H7 (cell line): Measurements from ENCODE around the gene ADAM12. TPM values are rescaled to one million over a fixed set of nuclear protein-coding genes. Genes with fewer than 3 reads are reported as not detected.

Experiments
- DNase-seq: peaks from one replicate; pipeline ENCODE4 v3.0.0; 2012
- H3K27me3 ChIP-seq: 2 replicates; pipeline ENCODE4 v1.6.0; 2011; ENCODE audit warnings: mild to moderate bottlenecking, low read length; ENCODE audit not compliant: control insufficient read depth, insufficient read depth
- H3K36me3 ChIP-seq: replicated peaks from 2 replicates; pipeline ENCODE4 v1.5.1; 2011; ENCODE audit warnings: low read length; ENCODE audit not compliant: control insufficient read depth, insufficient read depth
- H3K4me3 ChIP-seq: 2 replicates; pipeline ENCODE4 v1.5.1; 2011; ENCODE audit warnings: low read depth, mild to moderate bottlenecking, control low read depth, low read length, moderate library complexity; ENCODE audit not compliant: insufficient read depth
- total RNA-seq: library from RNA; depleted of rRNA; stranded (reverse); fragments of >200 nt; shearing (Covaris generic); gene quantifications from 2 replicates; pipeline ENCODE4 v1.2.3, GENCODE V29; 2014

ADAM12 gene
- total RNA-seq, 1 experiment from 2014 or later: 0.66 TPM

DNA sequence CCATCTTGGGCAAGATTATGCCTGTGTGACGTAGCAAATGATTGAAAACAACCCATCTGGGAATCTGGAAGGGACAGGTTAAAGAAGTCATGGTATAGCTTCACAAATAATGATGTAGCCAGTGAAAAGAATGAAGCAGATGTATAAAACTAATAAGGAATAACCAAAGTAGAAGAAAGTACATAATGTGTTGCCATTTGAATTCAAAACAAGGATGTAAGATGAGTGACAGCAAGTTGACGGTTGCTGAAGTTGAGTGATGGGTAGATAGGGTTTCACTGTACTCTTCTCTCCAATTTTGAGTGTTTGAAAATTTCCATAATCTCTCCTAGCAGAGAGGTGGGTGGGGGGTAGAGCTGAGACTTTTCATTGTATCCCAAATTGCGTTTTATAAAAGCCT, 358.3 kb downstream of the ADAM12 start:
- DNase-seq: no peak
- Histone ChIP-seq H3K27me3 (no peaks in the 10 kb centered on the region), H3K4me3 (no peak overlapping the region), H3K36me3 (no peaks in the 10 kb centered on the region)

DNA sequence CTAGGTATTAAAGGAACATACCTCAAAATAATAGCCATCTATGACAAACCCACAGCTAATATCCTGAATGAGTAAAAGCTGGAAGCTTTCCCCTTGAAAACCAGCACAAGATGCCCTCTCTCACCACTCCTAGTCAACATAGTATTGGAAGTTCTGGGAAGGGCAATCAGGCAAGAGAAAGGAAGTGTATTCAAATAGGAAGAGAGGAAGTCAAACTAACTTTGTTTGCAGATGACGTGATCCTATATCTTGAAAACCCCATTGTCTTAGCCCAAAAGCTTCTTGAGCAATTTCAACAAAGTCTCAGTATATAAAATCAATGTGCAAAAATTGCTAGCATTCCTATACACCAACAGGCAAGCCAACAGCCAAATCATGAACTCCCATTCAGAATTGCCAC, 360.6 kb downstream of the ADAM12 start:
- H3K27me3 ChIP-seq: no peaks in the 10 kb centered on the region
- DNase-seq: no peak
- no peak overlapping the region for H3K4me3 ChIP-seq
- no peaks in the 10 kb centered on the region for H3K36me3 ChIP-seq

DNA sequence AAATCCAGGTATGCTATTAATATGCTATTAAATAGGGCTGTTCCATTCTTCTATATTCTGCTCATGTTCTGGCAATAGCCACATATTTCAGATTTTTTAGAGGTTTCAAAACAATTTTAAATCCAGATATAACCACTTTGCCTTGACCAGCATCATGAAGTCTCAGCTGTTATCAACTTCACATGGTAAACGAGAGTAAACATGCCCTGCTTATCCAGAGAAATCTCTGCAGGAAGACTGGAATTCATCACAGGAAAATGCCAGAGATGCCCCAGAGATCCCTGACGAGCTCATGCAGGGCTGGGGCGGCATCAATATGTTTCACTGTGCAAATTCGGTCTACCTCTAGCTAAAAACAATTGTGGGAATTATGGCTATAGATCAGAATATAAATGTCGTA, 365.4 kb downstream of the ADAM12 start:
- Histone ChIP-seq H3K27me3 (no peaks in the 10 kb centered on the region), H3K4me3 (no peak overlapping the region), H3K36me3 (no peaks in the 10 kb centered on the region)
- no peak for DNase-seq

DNA sequence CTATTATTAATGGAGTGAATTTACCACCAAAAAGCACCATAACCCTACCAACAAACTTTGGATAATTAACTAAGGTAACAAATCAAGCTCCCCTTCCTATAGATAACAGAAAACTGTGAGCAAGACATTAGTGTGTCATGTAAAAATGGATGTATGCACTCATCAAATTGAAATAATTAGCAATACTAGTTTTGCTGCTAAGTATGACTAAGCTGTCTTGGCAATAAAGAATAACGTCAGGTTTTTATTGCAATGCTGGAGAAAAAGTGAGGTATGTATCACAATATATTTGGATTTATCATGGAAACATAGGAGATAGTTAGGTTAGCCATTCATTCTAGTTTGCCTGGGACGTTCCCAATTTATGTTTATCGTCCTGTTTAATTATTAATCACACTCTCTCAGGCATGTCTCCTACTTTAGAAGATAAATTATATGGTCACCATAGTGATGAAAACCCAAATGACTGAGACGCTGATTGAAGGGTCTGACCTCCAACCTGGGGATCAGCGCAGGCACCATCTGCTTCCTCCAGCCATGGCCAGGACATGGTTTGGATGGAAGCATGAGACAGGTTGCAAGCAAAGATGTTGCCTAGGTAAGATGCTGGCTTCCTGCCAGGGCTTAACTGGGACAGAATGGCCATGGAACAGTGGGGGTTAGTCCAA, 366.3 kb downstream of the ADAM12 start:
- DNase-seq: no peak
- no peak overlapping the region for H3K4me3 ChIP-seq
- H3K27me3 ChIP-seq: no peaks in the 10 kb centered on the region
- H3K36me3 ChIP-seq: no peaks in the 10 kb centered on the region

DNA sequence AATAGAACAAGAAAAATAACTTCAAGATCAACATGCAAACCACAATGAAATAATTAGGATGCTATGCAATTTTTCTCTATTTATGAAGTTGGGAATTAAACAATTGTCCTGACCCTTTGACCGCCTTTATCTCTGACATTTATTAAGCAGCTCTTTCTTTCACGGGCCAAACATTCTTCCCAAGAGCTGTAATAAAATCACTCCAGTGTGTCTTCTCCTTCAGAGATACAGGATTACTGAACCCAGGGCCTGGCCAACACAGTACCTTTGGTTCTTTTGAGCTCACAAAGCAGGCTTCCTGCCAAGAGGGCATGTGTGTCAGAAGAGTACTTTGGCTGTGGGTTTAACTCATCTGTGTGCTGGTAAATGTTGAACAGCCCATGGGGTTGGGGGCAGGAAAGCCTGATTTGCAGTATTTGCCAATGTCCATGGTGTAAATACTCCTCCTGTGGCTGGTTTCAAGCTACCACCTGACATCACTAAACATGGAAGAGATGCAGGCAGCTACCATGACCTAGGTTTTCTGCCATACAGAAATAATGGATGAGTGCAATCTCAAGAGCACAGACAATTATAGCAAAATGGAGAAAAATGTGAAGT, 370.2 kb downstream of the ADAM12 start:
- no peak for DNase-seq
- Histone ChIP-seq H3K27me3 (no peaks in the 10 kb centered on the region), H3K36me3 (no peaks in the 10 kb centered on the region), H3K4me3 (no peak overlapping the region)

DNA sequence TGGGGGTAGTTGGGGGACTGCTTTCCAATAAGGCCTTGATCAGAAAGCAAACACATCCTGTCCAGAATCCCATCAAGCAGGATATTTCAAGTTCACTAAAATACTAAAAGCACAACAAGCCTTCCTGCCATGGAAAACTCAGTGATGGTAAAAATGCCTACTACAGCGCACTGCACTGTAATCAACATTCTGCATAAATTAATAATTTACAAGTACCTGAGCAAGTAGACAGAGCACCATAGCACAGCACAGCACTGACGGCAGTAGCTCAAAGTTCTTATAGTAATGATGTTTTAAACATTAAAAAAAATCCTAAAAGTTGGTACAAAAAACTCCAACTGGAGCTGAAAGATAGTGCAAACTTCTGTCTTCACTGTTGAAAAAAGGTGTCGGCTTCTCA, 371.4 kb downstream of the ADAM12 start:
- no peak for DNase-seq
- no peaks in the 10 kb centered on the region for H3K36me3 ChIP-seq
- no peak overlapping the region for H3K4me3 ChIP-seq
- no peaks in the 10 kb centered on the region for H3K27me3 ChIP-seq

DNA sequence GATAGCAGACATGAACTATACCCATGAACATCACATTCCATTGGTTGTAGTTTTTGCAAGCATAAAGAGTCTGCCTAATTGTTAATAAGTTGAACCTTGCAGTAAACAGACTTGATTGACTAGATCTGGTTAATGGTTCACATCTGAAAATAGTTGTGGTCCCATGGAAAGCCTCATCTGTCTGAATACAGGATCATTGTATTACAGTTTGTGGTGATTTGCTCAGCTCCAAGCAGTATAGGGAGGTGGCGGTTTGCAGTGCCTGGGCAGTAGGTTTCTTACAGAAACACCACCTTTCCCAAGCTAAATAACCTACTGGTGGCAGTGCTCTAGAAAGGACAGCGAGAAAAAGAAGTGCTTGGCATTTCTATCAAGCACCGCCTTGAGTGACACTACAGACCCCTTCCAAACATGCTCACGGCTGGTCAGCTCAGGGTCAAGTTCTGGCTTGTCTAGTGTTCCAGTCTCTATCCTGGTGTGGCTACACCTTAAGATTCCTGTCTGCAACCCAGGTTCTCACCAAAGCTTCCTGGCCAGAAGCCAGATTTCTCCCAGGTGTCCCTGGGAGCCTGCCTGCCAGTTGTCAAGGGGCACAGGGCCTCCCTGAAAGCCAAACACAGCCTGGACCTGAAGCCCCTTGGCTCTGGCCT, 372.0 kb downstream of the ADAM12 start:
- DNase-seq: no peak
- H3K36me3 ChIP-seq: no peaks in the 10 kb centered on the region
- no peaks in the 10 kb centered on the region for H3K27me3 ChIP-seq
- H3K4me3 ChIP-seq: no peak overlapping the region

DNA sequence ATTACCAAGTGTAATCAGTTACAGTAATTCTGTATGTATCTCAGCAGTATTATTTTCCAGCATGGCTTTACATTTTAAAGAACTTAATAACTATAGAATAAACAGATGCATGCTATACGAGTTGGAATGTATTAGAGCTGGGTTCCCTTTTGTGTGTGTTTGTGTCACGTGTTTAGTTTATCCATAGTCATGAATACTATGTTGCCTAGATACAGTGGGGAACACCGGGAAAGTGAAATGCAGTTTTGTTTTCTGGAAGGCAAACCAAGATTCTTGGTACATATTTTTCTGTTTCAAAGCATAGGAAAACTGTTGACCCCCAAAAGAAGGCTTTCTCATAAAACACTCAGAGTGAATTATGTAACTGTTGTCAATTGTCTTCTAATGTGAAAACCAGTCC, 372.9 kb downstream of the ADAM12 start:
- DNase-seq: no peak
- no peak overlapping the region for H3K4me3 ChIP-seq

DNA sequence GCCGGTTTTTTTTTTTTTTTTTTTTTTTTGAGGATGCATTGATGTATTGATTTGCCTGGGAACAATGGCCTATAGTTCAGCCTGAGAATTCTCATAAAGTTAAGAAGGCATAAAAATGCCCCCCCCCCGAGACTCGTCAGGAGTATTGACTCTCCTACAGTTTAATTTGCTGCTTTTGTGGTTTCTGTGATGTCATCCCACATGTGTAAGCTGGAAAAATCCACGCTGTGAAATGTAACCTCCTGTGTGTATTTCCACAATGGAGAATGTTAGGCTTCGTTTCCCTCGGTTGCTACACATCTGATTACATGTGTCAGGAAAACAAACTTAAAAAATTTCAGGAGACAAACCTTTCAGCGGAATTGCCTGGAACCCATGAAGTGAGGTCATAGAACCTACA, 374.0 kb downstream of the ADAM12 start:
- Histone ChIP-seq H3K27me3 (no peaks in the 10 kb centered on the region), H3K4me3 (no peak overlapping the region), H3K36me3 (no peaks in the 10 kb centered on the region)
- no peak for DNase-seq

More for the DNA sequence above, 372.9 kb downstream of the ADAM12 start:
- H3K27me3 ChIP-seq: no peaks in the 10 kb centered on the region
- H3K36me3 ChIP-seq: no peaks in the 10 kb centered on the region

DNA sequence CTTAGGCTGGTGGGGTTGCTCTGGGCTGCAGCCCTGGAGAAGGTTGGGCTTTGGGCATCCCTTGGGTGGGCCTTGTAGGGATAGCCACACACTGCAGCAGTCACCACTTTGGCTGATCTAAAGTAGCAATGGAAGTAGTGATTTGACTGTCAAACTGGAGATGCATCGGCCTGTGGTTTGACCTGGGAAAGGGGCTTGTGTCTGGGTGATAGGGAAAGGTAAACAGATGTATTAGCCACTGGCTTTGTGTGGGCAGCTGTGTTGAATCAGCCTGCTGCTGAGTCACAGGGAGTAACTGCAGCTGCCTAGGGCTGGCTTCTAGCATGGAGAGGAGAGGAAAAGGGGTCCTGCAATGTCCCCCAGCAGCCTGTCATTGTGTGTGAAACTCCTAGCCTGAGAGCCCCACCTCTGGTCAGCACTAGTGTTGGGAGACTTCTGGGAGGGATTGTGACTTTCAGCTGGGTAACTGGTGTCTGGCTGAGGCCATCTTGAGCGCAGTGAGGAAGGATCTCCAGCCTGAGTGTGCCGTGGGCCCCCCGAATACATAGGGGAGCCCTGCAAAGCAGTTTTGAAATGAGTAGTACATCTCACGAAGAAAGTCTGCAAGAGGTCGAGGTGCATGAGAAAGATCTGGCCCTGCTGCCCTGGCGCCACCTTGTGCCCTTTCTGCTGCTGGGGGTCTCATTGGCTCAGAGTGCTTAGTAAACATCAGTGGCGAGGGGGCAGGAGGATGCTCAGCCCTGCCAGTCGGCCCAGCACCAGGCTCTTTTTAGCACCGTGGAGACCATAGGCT, 374.6 kb downstream of the ADAM12 start:
- no peaks in the 10 kb centered on the region for H3K27me3 ChIP-seq
- no peaks in the 10 kb centered on the region for H3K36me3 ChIP-seq
- peak; percentile 56 for DNase-seq
- no peak overlapping the region for H3K4me3 ChIP-seq

DNA sequence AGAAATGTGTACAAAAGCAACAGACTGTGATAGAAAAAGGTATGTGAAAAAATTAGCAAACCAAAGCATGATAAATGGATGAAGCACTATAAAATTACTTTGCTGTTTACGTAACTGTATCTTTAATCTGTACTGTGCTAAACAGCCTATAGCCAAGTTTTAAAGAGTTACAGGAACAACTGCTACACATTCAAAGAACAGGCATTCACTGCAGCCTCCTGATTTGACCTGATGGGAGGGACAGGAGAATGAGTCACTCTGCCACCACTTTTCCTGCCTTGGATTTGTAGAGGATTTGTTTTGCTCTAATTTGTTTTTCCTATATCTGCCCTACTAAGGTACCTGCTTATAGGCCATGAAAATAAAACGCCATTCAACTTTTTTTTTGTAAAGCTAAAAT, 375.8 kb downstream of the ADAM12 start:
- Histone ChIP-seq H3K27me3 (no peaks in the 10 kb centered on the region), H3K36me3 (no peaks in the 10 kb centered on the region)
- DNase-seq: no peak

DNA sequence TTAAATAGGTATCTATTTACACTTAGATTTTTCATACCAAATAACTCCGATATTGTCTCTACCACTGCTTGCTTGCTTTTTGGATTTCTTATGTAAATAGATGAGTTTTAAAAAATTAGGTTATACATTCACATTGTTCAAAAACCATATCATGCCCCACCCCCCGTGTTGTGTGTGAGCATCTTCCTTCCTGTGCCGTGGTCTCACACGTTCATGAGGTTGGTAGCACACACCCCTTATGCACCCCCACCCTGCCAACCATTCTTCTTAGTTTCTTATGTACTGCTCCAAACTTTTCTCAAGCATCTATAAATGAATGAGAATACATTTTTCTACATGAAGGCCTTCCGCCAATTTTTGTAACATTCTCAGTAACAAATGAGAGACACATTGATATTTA, 376.3 kb downstream of the ADAM12 start:
- no peaks in the 10 kb centered on the region for H3K27me3 ChIP-seq
- H3K4me3 ChIP-seq: no peak overlapping the region
- no peaks in the 10 kb centered on the region for H3K36me3 ChIP-seq
- DNase-seq: no peak

More for the DNA sequence above, 375.8 kb downstream of the ADAM12 start:
- H3K4me3 ChIP-seq: no peak overlapping the region

DNA sequence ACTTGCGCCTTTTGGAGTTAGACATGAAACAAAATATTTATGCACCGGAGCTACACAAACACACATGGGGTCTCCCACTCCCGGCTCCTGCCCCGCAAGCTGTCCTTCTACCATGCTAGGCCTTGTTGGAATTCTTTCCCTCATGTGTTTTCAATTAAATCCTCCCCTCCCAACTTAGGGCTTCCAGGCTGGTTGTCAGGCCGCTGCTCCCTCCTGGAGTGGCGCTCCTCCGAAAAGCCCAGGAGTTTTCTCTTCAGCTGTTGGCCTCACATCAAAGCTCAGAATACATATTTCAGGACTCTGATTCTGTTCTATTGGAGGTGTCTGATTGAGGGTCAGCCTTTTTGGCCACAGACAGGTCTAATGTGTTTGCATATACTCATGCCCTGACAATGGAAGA, 378.6 kb downstream of the ADAM12 start:
- H3K36me3 ChIP-seq: no peaks in the 10 kb centered on the region
- H3K27me3 ChIP-seq: no peaks in the 10 kb centered on the region
- DNase-seq: no peak
- H3K4me3 ChIP-seq: no peak overlapping the region

DNA sequence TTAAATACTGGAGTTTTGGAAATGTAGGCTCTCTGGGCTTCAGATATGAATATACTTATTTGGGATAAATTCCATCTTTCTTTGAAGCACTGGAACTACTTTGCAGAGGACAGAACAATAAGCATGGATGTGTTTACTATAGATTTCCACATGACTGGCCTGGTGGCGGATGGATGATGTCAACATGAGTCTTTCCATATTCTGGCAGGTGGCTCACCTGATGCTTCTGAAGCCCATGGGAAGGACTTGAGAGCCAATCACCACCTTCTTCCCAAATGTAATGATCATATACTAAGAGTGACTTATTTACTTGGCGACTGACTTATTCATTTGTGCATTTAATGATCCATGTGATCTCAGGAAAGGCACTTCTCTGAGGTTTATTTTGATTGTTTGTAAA, 381.4 kb downstream of the ADAM12 start:
- no peak for DNase-seq
- Histone ChIP-seq H3K36me3 (no peaks in the 10 kb centered on the region), H3K27me3 (no peaks in the 10 kb centered on the region), H3K4me3 (no peak overlapping the region)

DNA sequence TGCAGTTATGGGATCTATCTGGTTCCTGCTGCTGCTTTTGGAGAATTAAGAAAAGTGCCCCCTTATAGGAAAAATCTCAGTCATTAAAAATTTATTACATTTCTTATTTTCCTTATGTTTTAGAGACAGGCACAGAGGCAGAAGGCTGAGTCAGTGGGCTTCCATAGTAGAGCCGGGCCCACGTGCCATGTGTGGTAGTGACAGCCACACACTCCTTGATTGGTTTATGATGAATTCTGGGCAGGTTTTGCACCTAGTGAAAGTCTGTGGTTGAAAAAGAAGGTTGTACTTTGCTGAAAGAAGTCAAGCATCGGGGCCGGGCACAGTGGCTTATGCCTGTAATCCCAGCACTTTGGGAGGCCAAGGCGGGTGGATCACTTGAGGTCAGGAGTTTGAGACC, 382.0 kb downstream of the ADAM12 start:
- no peak for DNase-seq
- Histone ChIP-seq H3K36me3 (no peaks in the 10 kb centered on the region), H3K4me3 (no peak overlapping the region), H3K27me3 (no peaks in the 10 kb centered on the region)
